GM21529 (cell line): Measurements from ENCODE around the gene RGMA.

Experiments used
- ATAC-seq: cut with Tn5 transposase; IDR thresholded peaks from one replicate; pipeline ENCODE4 v1.9.1; 2021; ENCODE audit not compliant: unreplicated experiment

RGMA gene

DNA sequence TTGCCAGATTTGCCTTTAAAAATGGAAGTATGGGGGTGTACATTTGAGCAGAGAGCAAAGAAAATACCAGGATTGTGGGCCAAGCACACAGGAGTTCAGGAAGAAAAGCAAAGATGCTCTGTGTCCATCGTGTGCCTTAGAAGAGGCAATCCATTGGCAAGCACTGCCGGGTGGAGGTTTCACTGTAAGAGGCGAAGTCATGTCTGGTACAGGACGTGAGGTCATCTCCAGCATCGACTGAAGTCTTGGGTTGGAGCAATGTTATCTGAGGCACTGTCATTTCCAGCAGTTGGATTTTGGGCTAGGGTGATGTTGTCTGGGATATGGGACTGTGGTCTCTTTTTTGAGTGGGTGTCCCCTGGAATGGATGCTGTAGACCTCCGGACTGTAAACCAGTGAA is 4.8 kb upstream of the RGMA start:
- no peak for ATAC-seq

DNA sequence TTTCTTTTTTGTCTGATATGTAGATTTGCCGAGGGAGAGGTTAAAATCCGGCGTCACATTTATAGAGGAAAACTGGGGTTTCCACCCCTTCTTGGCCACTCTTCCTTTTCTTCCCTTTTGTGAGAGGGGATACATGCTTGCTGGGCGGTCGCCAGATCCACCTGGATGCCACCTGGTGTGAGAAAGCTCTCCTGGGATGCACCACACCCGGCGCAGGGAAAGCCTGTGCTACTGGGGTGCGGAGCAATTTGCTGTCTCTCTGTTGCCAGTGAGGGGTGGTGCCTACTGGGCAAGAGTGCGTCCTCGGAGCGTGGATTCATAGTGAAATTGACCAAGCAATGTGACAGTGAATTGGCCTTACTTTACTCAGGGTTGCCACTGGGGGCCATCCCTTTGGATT is 2.5 kb upstream of the RGMA start:
- ATAC-seq = no peak

DNA sequence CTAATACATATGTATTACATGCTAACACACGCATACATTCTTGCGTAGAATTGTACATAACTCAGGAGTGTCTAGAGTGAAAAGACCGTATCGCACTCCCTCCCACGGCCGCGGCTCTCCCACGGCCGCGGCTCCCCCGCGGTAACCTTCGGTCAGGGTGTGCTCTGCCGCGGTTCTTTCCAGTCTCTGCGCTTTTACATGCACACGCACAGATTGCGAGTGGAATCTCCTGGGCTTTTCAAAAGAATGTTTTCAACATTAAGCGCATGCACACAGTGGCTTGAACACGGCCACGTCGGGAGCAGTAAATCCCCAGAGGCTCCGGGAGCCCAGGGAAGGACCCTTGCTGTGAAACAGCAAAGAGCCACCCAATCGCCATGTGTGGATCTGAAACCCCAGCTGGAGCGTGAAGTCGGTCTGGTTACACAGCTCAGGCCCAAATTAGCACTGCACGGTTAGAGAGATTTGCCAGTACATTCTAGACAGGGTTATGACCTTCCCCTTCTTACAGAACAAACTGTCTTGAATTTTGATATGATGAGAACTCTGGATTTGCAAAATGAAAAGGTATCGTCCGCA is 805 bp upstream of the RGMA start:
- no peak for ATAC-seq

DNA sequence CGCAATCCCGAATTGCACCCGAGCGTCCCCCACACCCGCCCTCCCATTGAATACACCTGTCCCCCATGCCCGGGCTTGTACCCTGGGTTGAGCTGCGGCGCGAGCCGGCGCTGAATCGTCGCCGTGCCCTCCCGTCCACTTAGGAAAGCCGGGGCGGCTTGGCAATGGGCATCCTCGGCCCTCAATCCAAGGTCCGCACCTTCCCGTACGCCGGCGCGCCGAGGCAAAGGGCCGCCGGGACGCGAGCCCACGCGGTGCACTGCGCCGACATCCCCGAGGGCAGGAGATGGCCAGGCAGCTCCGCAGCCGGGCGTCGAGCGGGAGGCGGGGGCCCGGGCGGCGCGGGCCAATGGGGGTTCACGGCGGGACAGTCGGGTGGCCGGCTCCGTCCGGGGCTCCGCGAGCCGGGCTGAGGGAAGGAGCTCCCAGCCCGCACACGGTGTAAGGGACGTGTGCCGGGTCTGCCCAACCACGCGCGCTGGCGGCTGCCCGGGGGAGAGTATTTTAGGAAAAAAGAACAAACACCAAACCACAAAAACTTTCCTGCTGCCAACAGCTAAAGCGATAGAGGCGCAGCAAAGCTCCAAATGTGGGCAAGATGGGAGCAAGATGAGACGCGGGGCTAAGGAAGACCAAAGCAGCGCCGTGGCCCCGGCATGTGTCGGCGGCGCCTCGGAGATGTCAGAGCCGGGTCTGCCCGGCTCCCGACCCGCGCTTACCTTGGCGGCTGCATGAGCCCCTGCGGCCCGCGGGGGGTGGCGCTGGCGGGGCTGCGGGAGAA is 621 bp downstream of the RGMA start:
- ATAC-seq = peak; percentile 29

DNA sequence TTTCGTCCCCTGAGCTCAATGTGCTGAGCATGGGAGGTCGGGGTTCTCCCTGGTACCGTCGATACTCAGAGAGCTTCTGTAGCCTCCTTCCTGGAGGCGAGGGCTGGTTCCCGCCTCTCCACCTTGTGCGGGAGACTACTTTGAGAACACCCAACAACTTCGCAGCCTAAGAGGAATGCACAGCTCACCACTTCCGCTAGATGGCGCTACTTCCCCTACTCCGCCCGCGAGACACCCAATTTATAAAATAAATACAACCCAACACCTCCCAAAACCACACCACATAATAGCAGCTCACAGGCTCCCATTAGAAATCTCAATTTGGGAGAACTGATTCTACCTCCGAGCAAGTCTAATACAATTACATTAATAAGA is 1.2 kb downstream of the RGMA start:
- ATAC-seq = peak; percentile 70

DNA sequence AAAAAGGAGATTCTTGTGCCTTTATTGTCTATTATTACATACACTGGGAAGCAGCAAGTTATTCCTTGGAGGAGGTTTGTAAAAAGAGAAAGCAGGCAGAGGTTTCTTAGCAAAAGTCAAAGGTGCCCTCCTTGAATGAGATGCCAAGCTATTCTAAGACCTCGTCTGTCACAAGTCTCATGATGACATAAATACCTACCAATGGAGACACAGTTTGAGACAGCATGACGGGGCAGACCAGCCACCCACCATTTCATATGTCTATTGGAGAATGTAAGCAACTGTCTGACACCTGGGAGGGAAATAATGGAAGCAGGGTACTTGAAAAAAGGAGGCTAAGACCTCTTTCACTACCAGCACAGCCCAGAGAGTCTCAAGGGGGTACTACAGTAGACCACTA is 2.2 kb downstream of the RGMA start:
- ATAC-seq = no peak

DNA sequence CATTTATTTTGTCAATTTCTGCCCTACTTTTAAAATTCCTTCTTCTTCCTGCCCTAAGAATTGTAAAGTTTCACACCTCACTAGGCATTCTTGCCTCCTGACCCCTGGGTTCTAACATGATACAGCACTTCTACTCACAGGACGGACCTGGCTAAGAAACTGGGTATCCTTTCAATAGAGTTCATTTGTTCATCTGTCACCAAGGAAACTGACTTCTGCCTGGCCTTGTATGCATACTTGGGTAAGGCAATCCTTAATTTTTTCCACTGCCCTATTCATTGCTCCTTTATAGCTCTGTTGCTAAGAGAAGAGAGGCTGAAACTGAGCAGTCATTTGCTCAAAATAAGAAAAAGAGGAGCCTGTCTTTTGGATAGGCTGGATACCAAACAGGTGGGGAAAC is 3.3 kb downstream of the RGMA start:
- ATAC-seq = no peak

DNA sequence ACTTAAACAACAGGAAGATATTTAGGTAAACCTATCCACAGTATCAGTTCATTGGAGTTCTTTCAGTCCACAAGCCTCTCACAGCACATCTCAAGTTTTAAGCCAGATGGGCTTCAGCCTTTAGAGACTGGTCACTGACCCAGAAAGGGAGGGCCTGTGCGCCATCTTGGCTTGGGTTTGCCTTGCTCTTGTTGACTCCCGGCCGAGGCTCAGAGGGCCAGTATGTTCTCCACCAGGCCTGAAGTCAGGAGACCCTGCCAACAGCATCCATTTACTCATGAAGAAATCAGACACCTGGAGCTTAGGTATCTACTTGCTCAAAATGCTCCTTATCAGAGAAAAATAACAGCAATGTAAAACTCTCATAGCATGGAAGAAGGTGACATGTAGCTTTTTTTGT is 6.2 kb downstream of the RGMA start:
- no peak for ATAC-seq

DNA sequence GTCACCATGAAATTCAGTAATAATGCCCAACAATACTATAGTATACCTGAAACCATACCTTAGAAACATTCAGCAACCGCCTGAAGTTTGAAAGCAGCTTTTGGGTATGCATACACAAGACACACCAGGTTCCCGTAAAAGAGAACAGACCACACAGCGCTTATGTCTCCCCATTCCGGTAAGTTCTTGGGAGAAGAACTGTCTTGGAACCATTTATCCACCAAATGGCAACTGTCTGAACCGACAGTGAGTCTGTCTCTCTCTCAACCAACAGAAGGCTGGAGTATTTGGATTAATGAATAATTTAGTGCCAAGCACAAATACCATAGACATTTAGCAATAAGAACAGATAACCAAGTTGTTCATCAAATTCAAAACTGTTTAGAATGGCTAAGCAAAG is 7.6 kb downstream of the RGMA start:
- no peak for ATAC-seq

DNA sequence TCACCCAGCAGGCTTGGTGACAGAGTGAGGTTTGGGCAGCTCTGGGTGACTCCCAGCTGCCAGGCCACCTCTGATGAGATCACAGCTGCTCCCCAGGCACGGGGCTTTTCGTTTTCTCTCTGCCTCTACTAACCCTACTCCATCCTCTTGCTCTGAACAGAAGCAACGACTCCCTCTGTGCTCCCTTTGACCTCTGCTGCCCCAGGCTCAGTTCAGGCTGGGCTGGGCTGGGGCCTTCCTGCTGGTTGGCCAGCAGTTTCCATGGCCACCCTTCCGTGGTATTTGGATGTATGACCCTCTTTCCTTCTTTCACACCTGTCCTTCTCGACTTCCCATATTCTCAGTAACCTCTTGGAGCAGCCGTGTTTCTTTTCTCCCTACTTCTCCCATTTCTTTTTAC is 8.6 kb downstream of the RGMA start:
- ATAC-seq = no peak

DNA sequence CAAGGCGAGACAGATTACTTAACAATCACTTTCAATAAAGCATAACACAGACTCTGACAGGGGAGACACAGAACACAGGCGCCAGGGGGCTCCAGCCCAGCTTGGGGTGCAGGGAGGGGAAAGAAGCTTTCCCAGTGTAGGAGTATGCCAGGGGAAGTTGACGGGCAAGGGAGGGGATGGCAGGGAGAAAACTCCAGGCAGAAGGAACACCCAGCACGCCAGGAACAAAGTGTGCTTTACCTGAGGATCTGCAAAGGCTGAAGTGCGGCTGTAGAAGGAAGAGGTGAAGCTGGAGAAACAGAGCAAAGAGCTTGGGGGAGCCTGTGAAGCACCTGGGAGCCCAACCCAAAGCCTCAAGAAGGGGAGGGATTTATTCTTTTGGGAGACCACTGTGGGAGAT is 12.1 kb downstream of the RGMA start:
- ATAC-seq = no peak

DNA sequence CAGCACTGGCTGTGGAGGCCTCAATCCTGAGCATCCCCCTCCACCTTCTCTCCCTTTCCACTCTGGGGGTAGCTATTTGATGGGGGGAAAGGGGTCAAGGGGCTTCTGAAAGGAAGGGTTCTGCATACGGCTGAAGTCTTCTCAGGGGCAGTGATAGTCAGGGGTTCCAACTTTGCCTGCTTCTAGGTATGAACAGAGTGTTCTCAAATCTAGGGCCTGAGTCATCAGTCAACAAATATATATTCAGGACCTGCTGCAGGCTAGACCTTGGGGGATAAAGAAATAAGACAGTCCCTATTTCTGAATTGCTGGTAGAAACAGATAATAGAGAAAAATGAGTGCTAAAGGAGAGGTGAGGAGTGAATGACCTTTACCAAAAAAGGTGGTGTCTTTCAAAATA is 12.8 kb downstream of the RGMA start:
- no peak for ATAC-seq

DNA sequence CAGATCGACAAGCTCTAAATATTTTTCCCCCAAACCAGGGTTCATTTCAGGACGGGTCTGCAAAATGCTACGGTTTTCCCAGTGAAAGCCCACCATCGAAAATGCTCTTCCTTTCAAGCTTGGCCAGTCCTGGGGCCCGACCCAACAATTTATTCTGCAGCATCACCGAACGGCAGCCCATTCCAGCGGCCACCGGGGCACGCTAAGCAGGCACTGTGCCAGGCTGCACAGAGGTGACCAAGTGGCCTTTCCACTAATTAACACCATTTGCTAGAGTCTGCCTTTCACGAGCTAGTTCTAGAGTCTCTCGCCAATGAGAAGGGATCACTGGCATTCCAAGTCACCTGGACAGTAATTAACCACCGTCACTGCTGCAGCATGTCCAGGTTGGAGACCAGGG is 14.4 kb downstream of the RGMA start:
- no peak for ATAC-seq

DNA sequence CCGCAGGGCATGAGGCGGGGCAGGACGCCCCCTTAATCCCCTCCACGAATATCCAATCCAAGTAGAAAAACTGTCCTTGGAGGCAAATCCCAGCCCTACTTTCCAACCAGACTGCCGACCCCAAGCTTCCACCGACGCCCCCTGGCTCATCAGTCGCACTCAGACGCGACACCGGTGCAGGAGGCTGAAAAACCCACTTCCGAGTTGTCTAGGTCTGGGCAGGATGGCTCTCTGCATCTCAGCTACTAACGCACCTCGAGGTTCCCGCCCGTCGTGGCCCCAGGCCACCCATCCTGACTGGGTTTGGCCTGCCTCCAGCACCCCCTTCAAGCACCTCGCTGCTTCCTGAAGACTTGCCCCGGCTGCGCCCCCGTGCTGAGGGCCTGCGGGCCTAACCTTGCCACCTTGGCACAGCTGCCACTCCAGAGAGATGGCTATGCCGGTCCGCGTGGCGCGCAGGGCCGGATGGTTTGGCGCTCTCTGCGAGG is 15.5 kb downstream of the RGMA start:
- ATAC-seq = no peak

DNA sequence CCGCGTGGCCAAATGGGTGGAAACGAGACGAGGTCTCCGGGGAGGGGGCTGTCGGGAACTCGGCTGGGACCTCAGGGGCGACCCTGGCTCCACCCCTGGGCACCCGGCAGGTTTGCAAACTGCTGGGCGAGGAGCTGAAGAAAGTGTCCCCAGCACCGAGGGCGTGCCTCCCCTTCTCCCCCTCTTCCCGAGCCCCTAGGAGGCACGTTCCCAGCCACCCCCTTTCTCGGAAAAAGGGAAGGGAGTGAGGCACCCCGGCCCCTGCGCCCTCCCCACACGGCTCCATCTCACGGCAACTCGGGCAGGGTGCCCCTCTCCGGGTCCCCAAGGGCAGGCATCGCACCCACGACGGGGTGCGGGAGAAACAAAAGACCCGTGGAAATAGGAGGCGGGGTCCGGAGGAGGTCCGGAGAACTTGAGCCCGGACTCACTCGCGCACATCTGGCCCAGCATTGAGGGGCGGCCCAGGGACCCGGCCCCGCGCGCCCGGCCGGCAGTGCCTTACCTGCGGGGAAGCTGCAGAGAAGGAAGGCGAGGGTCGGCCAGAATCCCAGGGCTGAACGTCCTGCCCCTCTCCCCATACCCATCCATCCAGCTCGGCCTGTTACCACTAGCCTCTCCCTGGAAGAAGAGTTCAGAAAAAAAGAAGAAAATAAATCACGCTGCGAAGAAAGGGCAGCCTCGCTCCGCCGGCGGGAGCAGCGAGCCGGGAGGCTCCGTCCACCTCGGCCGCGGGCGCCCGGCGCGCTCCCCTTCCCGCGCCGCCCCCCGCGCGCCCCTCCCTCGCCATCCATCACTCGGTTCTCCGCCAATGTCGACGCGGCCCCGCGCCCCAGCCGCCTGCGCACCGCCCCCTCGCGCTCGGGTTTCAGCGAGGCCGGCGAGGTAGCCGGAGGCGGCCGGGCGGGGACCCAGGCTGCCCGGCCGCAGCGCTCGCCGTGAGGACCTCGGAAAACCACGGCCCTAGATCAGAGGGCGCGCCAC is 16.3 kb downstream of the RGMA start:
- no peak for ATAC-seq

DNA sequence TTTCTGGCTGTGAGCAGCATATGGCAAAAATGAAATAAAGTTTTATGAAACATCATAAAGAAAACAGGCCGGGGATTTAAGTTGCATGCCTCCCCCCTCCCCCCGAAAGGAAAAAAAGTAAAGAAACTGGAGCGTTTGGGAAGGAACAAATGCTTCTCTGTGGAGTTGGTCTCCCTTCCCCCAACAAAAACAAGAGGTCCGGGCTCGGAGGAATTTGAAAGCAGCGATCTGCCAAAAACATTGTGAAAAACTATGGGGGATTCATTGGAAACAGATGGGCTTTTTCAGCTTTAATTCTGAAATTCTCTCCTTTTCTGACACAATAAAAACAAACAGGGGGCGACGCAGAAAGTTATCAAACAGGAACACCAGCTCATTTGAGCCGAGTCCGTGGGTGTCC is 17.0 kb downstream of the RGMA start:
- no peak for ATAC-seq

DNA sequence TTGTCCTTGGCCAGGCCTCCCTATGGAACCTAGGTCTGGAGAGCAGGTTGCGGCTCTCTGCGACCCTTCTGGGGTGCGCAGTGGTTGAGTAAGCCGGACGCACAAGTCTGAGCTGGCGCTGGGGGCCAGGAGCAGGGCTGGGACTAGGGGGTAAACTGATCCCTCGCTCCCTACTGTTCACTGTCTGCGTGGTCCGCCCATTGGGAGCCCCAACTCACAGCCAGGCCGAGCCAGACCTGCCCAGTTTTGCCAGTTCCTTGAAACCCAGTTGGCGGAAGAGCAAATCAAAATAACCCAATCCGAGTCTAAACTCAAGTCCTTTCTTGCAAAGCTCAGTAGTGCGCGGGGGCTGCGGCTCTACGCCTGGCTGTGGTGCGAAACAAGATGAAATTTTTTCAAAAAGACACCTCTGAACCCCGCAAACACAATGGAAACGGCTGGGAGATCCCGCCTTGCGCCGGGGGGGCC is 17.5 kb downstream of the RGMA start:
- no peak for ATAC-seq

DNA sequence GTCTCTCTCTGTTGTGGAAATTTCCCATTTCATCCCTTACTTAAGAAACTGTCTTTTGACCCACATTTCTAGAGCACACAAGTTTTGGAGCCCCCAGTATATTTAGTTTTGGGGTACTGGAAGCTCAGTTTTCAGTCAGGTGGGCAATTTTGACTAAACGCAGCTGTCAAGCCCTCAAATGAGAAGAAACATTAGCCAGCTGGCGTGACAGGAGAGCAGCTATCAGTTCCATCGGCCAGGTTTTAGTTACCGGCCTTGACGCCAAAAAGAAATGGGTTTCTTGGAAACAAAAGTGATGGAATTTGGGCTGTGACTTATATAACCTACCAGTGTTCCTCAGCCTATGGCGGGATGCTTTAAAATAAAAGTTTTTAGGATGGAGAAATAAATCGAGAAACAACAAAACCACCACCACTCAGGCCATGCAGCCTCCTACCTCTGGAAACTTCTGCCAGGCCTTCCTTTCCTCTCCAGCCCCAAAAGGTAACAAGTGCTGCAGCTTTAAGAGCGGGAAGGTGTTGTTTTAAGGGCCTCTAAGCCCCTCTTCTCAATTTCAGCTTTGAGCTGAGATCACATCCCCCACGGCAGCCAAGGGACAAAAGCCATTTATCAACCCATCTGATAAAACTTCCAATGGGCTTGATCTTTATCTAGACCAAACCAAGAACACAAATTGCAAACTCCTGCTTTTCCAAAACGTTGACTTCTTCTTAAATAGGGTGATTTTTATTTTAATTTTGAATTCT is 18.3 kb downstream of the RGMA start:
- no peak for ATAC-seq

DNA sequence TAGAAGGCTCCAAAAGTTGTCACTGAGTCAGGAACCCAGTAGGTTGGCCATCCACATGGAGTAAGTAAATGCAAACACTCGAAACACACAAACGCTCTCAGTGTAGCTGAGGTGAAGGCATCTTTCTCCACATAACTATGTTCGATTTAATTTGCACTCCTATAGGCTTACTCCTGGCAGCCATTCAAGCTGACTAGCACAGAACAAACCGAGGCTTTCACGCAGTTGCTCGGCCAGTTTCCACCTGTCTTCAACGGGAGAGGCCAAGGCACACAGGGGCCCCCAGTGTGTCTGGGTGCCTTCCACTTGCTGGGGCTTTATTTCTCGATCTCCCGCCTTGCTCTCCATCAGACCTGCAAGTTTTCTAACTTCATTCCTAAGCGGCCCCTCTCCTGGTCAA is 18.9 kb downstream of the RGMA start:
- no peak for ATAC-seq

DNA sequence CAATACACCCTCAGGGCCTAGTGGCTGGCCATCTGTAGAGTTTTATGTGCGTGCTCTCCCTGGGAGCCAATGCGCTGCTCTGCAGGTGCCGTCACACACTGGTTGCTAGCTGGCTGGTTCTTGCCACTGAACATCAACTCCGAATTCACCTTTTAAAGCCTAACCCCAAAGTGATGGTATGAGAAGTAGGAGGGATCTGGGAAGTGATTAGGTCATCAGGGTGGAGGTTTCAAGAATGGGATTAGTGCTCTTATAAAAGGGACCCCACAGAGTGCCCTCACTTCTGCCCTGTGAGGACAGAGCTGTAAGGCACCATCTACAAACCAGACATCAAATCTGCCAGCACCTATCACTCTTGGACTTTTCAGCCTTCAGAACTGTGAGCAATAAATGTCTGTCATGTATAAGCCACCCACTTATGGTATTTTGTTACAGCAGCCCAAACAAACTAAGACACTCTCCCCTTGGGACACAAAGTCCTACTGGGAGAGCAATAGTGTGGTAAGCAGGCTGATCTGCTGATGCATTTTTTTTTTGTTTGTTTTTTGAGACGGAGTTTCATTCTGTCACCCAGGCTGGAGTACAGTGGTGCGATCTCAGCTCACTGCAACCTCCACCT is 20.3 kb downstream of the RGMA start:
- no peak for ATAC-seq
